GM21360 (cell line): Measurements from ENCODE around the gene NFS1.

Experiments
- ATAC-seq: cut with Tn5 transposase; IDR thresholded peaks from one replicate; pipeline ENCODE4 v1.9.1; 2021; ENCODE audit warnings: mild to moderate bottlenecking, moderate library complexity; ENCODE audit not compliant: unreplicated experiment

NFS1 gene

GRCh38 chr20:35680452-35681183, 18.5 kb downstream of the NFS1 start:
- ATAC-seq, result no peak

DNA sequence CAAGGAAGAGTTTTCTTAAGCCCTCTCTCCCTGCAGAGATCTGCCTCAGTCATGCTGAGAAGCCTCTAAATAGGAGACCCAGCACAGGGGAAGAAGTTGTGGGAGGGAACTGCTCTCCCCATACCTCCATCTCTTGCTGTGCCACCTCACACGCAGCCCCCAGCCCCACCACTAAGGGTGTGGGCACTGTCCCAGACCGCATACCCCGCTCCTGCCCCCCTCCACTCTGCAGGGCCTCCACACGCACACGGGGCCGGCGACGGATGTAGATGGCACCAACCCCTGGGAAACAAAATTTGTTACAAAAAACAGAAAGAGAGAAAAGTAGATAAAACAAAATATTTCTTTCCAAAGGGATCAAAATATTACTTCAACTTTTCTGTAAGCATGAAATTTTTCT, 24.2 kb downstream of the NFS1 start:
- ATAC-seq, result no peak

DNA sequence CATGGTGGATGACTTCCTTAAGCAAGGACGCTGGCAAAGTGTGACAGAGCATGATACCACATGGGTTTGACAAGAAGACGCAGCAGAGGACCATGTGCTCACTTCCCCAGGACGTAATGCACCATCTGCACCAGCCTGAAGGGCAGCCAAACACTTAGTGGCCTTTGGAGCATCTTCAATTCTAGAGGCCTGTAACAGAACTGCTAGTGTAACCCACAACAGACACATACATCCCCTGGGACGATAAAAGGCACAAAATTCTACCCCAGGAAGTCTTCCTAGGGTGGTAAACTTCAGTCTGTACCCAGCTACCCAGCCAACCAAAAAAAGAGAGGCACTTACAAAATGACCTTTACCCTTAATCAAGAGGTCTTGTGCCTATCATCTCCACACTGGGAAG, 25.3 kb downstream of the NFS1 start:
- ATAC-seq, result no peak

- ATAC-seq, result no peak
Observed at GRCh38 chr20:35669681-35670080, 29.5 kb downstream of the NFS1 start.

DNA sequence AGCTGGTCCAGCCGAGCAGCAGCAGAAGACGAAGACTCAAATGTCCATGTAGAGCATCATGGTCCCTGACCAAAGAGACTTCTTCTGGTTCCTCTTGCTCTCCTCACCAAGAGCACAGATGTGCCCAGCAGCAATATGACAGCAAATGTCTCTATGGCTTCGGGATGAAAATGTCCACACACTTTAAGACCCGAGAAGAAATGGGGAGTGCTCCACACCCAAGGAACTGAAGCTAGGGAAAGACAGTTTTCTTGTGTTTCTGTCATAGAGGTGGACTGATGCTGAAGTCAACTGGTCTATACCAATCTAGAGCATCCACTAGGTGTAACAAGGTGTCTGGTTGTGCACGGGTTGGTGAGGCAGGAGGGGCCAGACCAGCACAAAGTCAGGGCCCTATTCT, 29.9 kb downstream of the NFS1 start:
- no peak for ATAC-seq

GRCh38 chr20:35665949-35666288, 33.2 kb downstream of the NFS1 start:
- no peak for ATAC-seq

DNA sequence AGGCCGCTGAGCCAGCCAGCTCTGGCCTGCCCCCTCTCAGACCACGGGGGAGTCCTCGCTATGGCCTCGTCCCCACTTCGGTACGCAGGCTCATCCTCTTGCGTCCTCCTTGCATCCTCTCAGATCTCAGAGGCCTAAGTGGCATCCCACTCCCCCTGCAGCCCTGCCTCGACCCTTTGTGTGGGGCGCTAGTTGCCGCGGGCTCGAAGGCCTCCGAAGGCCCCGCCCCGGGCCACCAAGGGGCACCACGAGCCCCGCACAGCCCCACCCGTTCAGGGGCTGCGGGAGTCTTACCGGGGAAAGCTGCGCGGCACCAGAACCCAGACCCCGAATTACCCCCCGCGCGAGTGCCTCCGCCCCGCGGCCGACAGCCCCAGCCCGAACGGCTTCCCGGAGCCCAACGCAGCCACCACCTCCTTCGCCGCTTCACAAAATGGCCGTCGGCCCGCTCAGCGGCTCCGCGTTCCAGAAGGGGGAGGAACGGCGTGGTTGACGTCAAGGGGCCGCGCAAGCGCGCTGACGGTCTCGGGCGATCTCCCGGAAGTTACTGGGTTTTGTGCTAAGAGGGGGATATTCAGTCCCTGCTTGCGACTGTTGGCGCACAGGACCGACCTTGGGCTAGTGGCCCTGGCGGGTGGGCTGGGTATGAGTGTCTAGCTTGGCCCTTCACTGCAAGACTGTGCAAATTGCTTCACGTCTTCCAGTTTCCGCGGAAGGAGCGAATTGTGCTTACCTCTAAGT, 34.5 kb downstream of the NFS1 start, which contains the start of the genes CPNE1 and RBM12:
CPNE1 (minus strand) TSS at position 435 of the 741 bp plus-strand sequence. CDS start 31,977 bp downstream, outside the sequence.
RBM12 (minus strand) TSS at position 435 of the 741 bp plus-strand sequence. CDS start 9,578 bp downstream, outside the sequence.
- ATAC-seq, result peak; percentile 79

GRCh38 chr20:35663516-35664465, 35.4 kb downstream of the NFS1 start:
- peak; percentile 14 for ATAC-seq

DNA sequence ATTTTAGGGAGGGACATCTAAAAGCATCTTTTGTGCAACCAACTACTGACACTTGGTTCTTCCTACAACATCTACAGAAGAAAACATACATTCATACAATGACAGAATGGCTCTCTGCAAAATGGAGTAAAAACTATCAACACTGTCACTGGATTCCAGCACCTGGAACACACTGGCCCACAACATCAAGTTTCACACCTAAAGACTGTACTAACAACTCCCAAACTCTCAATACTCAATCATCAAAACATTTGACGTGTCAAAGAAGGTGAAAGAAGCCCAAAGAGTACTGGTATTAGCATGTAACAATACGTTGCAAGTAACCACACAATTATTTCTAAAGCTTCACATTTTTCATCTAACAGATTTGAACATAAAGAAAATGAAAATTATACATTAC, 36.6 kb downstream of the NFS1 start:
- ATAC-seq, result no peak

GRCh38 chr20:35661908-35662307, 37.2 kb downstream of the NFS1 start:
- ATAC-seq, result no peak

GRCh38 chr20:35661053-35661452, 38.1 kb downstream of the NFS1 start:
- no peak for ATAC-seq

DNA sequence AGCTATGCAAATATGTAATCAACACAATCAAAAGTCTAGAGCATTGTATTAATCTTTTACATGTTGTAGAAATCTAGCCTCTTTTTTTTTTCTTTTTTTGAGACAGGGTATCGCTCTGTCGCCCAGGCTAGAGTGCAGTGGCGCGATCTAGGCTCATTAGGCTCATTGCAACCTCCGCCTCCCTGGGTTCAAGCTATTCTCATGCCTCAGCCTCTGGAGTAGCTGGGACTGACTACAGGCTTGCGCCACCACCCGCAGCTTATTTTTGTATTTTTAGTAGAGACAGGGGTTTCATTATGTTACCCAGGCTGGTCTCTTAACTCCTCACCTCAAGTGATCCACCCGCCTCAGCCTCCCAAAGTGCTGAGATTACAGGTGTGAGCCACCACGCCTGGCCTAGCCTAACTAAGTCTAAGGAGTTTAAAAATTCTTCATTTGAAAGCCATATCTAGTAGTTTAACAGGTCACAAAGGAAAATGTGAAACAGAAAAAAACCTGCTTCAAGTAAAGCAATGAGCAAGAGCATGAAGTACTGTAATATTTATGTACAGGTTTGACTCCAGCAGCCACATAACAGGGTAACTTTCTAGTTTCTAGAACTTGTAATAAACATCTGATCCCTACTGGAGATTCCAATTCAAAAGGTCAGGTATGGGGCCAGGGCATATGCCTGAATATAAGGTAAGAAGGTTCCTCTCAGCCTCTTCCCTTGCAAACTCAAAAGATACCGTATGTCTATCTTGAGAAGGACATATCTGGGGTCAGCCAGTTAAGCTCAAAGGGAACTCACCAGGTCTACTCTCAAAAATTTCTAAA, 38.8 kb downstream of the NFS1 start:
- no peak for ATAC-seq

DNA sequence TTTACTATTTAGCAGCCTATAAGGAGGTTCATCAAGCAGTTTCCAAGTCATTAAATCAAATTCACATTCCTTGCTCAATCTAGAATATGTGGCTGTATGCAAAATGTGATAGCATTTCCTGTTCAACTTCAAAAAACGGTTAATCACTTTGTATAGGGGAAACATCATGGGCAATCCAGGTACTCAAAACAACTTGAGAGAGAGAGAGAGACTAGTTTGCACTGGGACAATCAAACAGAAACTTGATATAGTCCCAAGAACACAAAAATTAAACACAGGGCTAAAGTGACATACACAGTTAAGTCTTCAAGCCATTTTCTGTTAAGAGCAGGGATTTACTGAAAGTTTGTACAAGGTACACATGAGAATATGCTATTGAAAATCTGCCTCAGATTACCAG, 41.9 kb downstream of the NFS1 start:
- no peak for ATAC-seq

- ATAC-seq, result no peak
Observed at GRCh38 chr20:35654415-35654814, 44.7 kb downstream of the NFS1 start.

GRCh38 chr20:35653893-35654292, 45.3 kb downstream of the NFS1 start:
- no peak for ATAC-seq

GRCh38 chr20:35653430-35653734, 45.8 kb downstream of the NFS1 start:
- ATAC-seq, result no peak

DNA sequence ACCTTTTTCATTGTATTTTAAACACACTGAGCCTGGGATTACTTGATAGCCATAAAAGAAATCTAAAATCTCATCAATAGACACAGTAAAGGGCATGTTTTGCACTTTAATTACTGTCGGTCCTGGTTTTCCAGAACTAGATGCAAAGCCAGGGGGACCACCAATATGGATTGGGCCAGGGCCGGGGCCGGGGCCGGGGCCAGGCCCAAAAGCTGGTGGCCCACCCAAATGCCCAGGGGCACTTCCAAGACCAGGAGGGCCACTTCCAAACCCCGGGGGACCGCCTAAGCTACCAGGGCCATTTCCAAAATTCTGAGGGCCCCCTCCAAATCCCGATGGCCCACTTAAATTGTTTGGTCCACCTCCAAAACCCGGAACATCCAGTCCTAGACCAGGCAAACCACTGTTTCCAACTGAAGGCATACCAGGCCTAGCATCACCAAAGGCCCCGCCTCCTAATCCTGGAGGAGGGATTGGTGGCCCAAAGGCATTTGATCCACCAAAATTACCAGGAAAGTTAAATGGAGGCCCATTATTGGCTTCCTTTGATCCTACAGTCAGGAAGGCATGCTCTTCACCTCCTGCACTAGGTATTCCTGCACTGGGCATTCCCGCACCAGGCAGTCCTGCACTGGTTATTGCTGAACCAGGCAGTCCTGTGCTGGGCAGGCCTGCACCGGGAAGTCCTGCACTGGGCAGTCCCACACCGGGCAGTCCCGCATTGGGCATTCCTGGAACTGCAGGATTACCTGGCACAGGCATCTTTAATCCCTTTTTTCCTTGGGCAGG, 46.3 kb downstream of the NFS1 start:
- no peak for ATAC-seq

- ATAC-seq, result no peak
Observed at GRCh38 chr20:35651958-35652357, 47.2 kb downstream of the NFS1 start.

DNA sequence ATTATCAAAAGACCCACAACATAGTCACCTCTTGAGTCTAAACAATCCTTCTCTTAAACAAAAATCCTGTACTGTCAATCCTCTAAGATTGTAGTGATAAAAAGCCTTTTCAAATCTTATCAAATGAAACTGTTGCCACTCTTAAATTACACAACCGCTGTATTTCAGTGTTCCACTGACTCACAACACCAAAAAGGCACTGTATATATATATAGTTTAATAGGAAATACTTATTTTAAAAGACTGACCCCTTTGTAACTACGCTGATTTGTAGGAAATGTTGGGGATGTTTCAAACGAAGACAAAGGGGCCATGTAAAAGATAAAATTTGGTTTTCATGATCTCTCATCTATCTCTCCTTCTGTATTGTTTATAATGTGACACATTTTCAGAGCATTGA, 48.5 kb downstream of the NFS1 start:
- ATAC-seq, result no peak

DNA sequence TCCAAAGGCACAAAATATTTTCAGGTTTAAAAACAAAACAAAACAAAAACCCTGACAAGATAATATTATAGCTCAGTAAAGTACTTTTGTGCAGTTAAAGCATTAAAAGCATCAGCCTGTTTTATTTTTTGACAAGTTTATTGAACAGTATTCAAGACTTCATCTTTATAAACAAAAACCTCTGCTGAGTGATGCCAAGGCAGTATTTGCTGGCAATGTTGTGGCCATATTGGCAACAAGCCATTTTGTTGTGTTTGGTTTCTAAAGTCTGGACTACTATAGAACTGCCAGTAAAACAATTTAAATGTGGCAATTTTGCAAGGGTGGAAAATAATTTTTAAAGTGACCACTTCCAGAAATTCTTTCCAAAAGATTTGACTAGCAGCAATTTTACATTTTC, 50.3 kb downstream of the NFS1 start:
- no peak for ATAC-seq
